GM08714 (cell line): ENCODE measurements around the gene ATRNL1.

Experiments used
- H3K4me3 ChIP-seq: fragments of 200-500 bp; sonication (Bioruptor generic); 2 replicates; pipeline ENCODE4 v1.5.1; 2014; ENCODE audit warnings: mild to moderate bottlenecking, low read length, inconsistent platforms
- ZNF274 ChIP-seq: IDR thresholded peaks from 2 replicates; pipeline ENCODE4 v1.6.1; 2012; ENCODE audit warnings: mild to moderate bottlenecking, low read depth, low read length

Gene ATRNL1

GRCh38 chr10:115883372-115883771 lies 790.2 kb downstream of the ATRNL1 start:
- H3K4me3 ChIP-seq: no peak overlapping the region
- TF ChIP-seq ZNF274: no peak

GRCh38 chr10:115884331-115884730 lies 791.2 kb downstream of the ATRNL1 start:
- no peak overlapping the region for H3K4me3 ChIP-seq
- TF ChIP-seq ZNF274: no peak

GRCh38 chr10:115895166-115895565 lies 802.0 kb downstream of the ATRNL1 start:
- no peak for TF ChIP-seq ZNF274
- no peak overlapping the region for H3K4me3 ChIP-seq

- no peak overlapping the region for H3K4me3 ChIP-seq
- TF ChIP-seq ZNF274: no peak
Measured at GRCh38 chr10:115898242-115898641, 805.1 kb downstream of the ATRNL1 start.

GRCh38 chr10:115902596-115902995 lies 809.4 kb downstream of the ATRNL1 start:
- H3K4me3 ChIP-seq: no peak overlapping the region
- TF ChIP-seq ZNF274: no peak

GRCh38 chr10:115903207-115903606 lies 810.0 kb downstream of the ATRNL1 start:
- no peak overlapping the region for H3K4me3 ChIP-seq
- TF ChIP-seq ZNF274: no peak

GRCh38 chr10:115903845-115904244 lies 810.7 kb downstream of the ATRNL1 start:
- no peak for TF ChIP-seq ZNF274
- no peak overlapping the region for H3K4me3 ChIP-seq

GRCh38 chr10:115909037-115909436 lies 815.9 kb downstream of the ATRNL1 start:
- no peak overlapping the region for H3K4me3 ChIP-seq

GRCh38 chr10:115909962-115910731 lies 817.0 kb downstream of the ATRNL1 start:
- TF ChIP-seq ZNF274: no peak

More at GRCh38 chr10:115909037-115909436, 815.9 kb downstream of the ATRNL1 start:
- no peak for TF ChIP-seq ZNF274

GRCh38 chr10:115914475-115914874 lies 821.3 kb downstream of the ATRNL1 start:
- TF ChIP-seq ZNF274: no peak
- no peak overlapping the region for H3K4me3 ChIP-seq

More at GRCh38 chr10:115909962-115910731, 817.0 kb downstream of the ATRNL1 start:
- H3K4me3 ChIP-seq: no peak overlapping the region

GRCh38 chr10:115915429-115915828 lies 822.3 kb downstream of the ATRNL1 start:
- no peak for TF ChIP-seq ZNF274

GRCh38 chr10:115918812-115919211 lies 825.6 kb downstream of the ATRNL1 start:
- no peak for TF ChIP-seq ZNF274
- H3K4me3 ChIP-seq: no peak overlapping the region

More at GRCh38 chr10:115915429-115915828, 822.3 kb downstream of the ATRNL1 start:
- no peak overlapping the region for H3K4me3 ChIP-seq

- no peak overlapping the region for H3K4me3 ChIP-seq
- no peak for TF ChIP-seq ZNF274
Measured at GRCh38 chr10:115921795-115922194, 828.6 kb downstream of the ATRNL1 start.

- no peak for TF ChIP-seq ZNF274
- H3K4me3 ChIP-seq: no peak overlapping the region
Measured at GRCh38 chr10:115931309-115931708, 838.1 kb downstream of the ATRNL1 start.

GRCh38 chr10:115932099-115932498 lies 838.9 kb downstream of the ATRNL1 start:
- no peak for TF ChIP-seq ZNF274

More at GRCh38 chr10:115932099-115932498, 838.9 kb downstream of the ATRNL1 start:
- no peak overlapping the region for H3K4me3 ChIP-seq
